ENCODE measurements around the gene OPTC.

DNA sequence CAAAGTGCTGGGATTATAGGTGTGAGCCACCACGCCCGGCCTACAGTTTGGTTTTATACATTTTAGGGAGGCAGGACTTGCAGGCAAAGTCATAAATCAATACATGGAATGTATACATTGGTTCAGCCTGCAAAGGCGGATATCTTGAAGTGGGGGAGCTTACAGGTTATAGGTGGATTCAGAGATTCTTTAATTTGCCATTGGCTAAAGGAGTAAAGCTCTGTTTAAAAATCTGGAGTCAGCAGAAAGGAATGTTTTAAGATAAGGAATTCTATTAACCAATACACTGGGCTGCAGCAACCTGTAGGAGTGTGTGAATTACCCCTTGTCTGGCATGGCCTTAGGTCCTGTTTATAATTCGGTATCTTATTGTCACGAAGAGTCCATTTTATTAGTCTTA is 57.6 kb downstream of the OPTC start:
- TF ChIP-seq, protein P1, sequence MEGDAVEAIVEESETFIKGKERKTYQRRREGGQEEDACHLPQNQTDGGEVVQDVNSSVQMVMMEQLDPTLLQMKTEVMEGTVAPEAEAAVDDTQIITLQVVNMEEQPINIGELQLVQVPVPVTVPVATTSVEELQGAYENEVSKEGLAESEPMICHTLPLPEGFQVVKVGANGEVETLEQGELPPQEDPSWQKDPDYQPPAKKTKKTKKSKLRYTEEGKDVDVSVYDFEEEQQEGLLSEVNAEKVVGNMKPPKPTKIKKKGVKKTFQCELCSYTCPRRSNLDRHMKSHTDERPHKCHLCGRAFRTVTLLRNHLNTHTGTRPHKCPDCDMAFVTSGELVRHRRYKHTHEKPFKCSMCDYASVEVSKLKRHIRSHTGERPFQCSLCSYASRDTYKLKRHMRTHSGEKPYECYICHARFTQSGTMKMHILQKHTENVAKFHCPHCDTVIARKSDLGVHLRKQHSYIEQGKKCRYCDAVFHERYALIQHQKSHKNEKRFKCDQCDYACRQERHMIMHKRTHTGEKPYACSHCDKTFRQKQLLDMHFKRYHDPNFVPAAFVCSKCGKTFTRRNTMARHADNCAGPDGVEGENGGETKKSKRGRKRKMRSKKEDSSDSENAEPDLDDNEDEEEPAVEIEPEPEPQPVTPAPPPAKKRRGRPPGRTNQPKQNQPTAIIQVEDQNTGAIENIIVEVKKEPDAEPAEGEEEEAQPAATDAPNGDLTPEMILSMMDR (IDR thresholded peaks at IDR 0.05) = no peak
- no peak for TF ChIP-seq POLR2A (IDR thresholded peaks at IDR 0.05)
